IPS DF 19.7 (cell line): Measurements from ENCODE around the gene VPS39.

Experiments
- DNase-seq: peaks from one replicate; pipeline ENCODE4 v3.0.0-alpha.2; 2013; ENCODE audit warnings: low read depth, low spot score

Gene VPS39

GRCh38 chr15:42146551-42147430 lies 61.3 kb downstream of the VPS39 start:
- no peak for DNase-seq

- no peak for DNase-seq
These were observed 62.3 kb downstream of the VPS39 start for GRCh38 chr15:42145546-42146455.

- DNase-seq: no peak
These were observed 63.2 kb downstream of the VPS39 start for GRCh38 chr15:42144841-42145375.

- DNase-seq: no peak
These were observed 64.1 kb downstream of the VPS39 start for GRCh38 chr15:42143866-42144625.

GRCh38 chr15:42143356-42143755 lies 64.7 kb downstream of the VPS39 start:
- DNase-seq: no peak

- DNase-seq: no peak
These were observed 66.1 kb downstream of the VPS39 start for GRCh38 chr15:42141795-42142667.

GRCh38 chr15:42141246-42141645 lies 66.9 kb downstream of the VPS39 start:
- no peak for DNase-seq

- DNase-seq: no peak
These were observed 67.6 kb downstream of the VPS39 start for GRCh38 chr15:42140383-42141070.

GRCh38 chr15:42139596-42139995 lies 68.5 kb downstream of the VPS39 start:
- DNase-seq: no peak

- DNase-seq: no peak
These were observed 69.1 kb downstream of the VPS39 start for GRCh38 chr15:42138968-42139386.

- DNase-seq: no peak
These were observed 69.7 kb downstream of the VPS39 start for GRCh38 chr15:42138411-42138810.

- peak; percentile 40 for DNase-seq
These were observed 70.4 kb downstream of the VPS39 start for GRCh38 chr15:42137461-42138261.

- DNase-seq: no peak
These were observed 71.6 kb downstream of the VPS39 start for GRCh38 chr15:42136513-42136912.

- DNase-seq: no peak
These were observed 72.8 kb downstream of the VPS39 start for GRCh38 chr15:42135351-42135750.

- DNase-seq: no peak
These were observed 73.4 kb downstream of the VPS39 start for GRCh38 chr15:42134617-42135245.

- peak; percentile 50 for DNase-seq
These were observed 74.1 kb downstream of the VPS39 start for GRCh38 chr15:42133886-42134502.

GRCh38 chr15:42133356-42133755 lies 74.7 kb downstream of the VPS39 start:
- DNase-seq: no peak
